ENCODE results near the gene GKN2. TPM values are rescaled to one million over a fixed set of nuclear protein-coding genes. Genes with fewer than 3 reads are reported as not detected.

The GKN2 gene
- total RNA-seq, 1 experiment from 2014 or later: not detected

DNA sequence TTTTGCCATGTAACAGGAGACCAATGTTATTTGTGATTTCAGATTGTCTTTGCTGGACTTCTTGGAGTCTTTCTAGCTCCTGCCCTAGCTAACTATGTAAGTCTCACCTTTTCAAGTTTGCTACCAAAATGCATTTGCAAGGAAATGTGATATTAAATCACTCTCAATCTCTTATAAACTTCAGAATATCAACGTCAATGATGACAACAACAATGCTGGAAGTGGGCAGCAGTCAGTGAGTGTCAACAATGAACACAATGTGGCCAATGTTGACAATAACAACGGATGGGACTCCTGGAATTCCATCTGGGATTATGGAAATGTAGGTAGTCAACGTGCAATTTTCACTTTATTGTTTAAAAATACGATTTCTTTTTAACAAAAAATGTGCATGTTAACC, 24.8 kb upstream of the GKN2 start:
- no TSS peak for BruUV-seq (replicated peaks)
- RAD21 ChIA-PET (ENCODE audit: low non-redundant PET in 1 of 2, low total read pairs in 2 of 2, uncharacterized antibody in 2 of 2, unreplicated experiment in 2 of 2): no interaction called here

More for the DNA sequence above, 24.8 kb upstream of the GKN2 start:
- ATAC-seq (no peak), DNase-seq (ENCODE audit: low read depth, low spot score) (no peak)
- ChIA-PET POLR2A (no interaction called here), CTCF (no interaction called here)
- no peaks in the 10 kb centered on the region for H3K9me3 ChIP-seq (ENCODE audit: control insufficient read depth in 1 of 2, insufficient read depth in 1 of 2, low read depth in 1 of 2, low read length in 2 of 2)
- no peaks in the 10 kb centered on the region for H3K27me3 ChIP-seq (ENCODE audit: insufficient read depth, low read length)
- intact Hi-C loops (cut with micrococcal nuclease): no loop called here
- no peaks in the 10 kb centered on the region for H4K20me1 ChIP-seq (ENCODE audit: insufficient read depth)
- peaks cover 0 to 2% of the 10 kb centered on the region in 2 experiments; a peak in 2 of 4 replicates for H3K4me1 ChIP-seq (ENCODE audit: control insufficient read depth in 1 of 2, insufficient read depth in 2 of 2, low read length in 2 of 2)
- TF ChIP-seq, protein P1, sequence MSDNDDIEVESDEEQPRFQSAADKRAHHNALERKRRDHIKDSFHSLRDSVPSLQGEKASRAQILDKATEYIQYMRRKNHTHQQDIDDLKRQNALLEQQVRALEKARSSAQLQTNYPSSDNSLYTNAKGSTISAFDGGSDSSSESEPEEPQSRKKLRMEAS (IDR thresholded peaks at IDR 0.05): no peak
- TF ChIP-seq REST (IDR thresholded peaks at IDR 0.05; ENCODE audit: low read depth) (no peak), TCF7L2 (IDR thresholded peaks at IDR 0.05; ENCODE audit: borderline replicate concordance, extremely low read depth, insufficient read depth, insufficient read length) (no peak), SP1 (IDR thresholded peaks at IDR 0.05; ENCODE audit: low read depth) (no peak), EZH2phosphoT487 (IDR thresholded peaks at IDR 0.05; ENCODE audit: borderline replicate concordance) (no peak), FOSL1 (IDR thresholded peaks at IDR 0.05; ENCODE audit: low read depth) (no peak), CBX3 (IDR thresholded peaks at IDR 0.05; ENCODE audit: low read depth) (no peak), EGR1 (IDR thresholded peaks at IDR 0.05; ENCODE audit: low read depth) (no peak)
- no peaks in the 10 kb centered on the region for H3K36me3 ChIP-seq (ENCODE audit: control insufficient read depth in 1 of 2, insufficient read depth in 2 of 2, low read length in 2 of 2)
- H3K9me2 ChIP-seq (ENCODE audit: insufficient read depth): no peaks in the 10 kb centered on the region
- H3K27ac ChIP-seq (ENCODE audit: low read depth, low read length): no peak overlapping the region
- no peak overlapping the region for H3K4me3 ChIP-seq (replicated peaks in 1 of 2; ENCODE audit: low read depth in 1 of 2, low read length in 2 of 2)
- H3K79me2 ChIP-seq (ENCODE audit: insufficient read depth, low read length): no peaks in the 10 kb centered on the region
- no peak overlapping the region for H2AFZ ChIP-seq (ENCODE audit: low read depth, low read length, poor library complexity, severe bottlenecking)
- no peak overlapping the region for H3K4me2 ChIP-seq (ENCODE audit: low read length)
- H3K9ac ChIP-seq (ENCODE audit: low read length): no peak overlapping the region
